Heart right ventricle (tissue), 16 donors: ENCODE measurements around the gene EYS. TPM values are rescaled to one million over a fixed set of nuclear protein-coding genes. Genes with fewer than 3 reads are reported as not detected.
"Not testable (repeated sequence)": the region's sequence is repeated elsewhere in the genome, so short reads cannot be mapped to it uniquely, and the experiment has no call there.

Experiments used
- ATAC-seq, 8 donors: fragments of 200-7000 bp; cut with Tn5 transposase; one replicate each; pipeline ENCODE4 v1.9.1; 2020; ENCODE audit warnings: mild to moderate bottlenecking in 8 of 8, moderate library complexity in 8 of 8, moderate number of reproducible peaks in 1 of 8
- DNase-seq, 2 donors: peaks; one replicate each; pipeline ENCODE4 v3.0.0-alpha.2; 2020
- H3K27ac ChIP-seq, 10 donors: fragments of 200-600 bp; sonication (generic) in 2 of 10; one replicate each; pipeline versions ENCODE4 v1.5.0 to v1.8.0; 2020 to 2022; ENCODE audit warnings: mild to moderate bottlenecking in 3 of 10
- H3K27me3 ChIP-seq, 7 donors: fragments of 200-600 bp; one replicate each; pipeline ENCODE4 v1.8.0; 2021 to 2022; ENCODE audit warnings: mild to moderate bottlenecking in 2 of 7
- H3K36me3 ChIP-seq, 9 donors: fragments of 200-600 bp; sonication (generic) in 1 of 9; one replicate each; pipeline versions ENCODE4 v1.5.0 to v1.8.0; 2020 to 2022; ENCODE audit warnings: mild to moderate bottlenecking in 2 of 9
- H3K4me1 ChIP-seq, 9 donors: fragments of 200-600 bp; sonication (generic) in 1 of 9; one replicate each; pipeline versions ENCODE4 v1.5.0 to v1.8.0; 2020 to 2022; ENCODE audit warnings: mild to moderate bottlenecking in 4 of 9
- H3K4me3 ChIP-seq, 10 donors: fragments of 200-600 bp; sonication (generic) in 2 of 10; one replicate each; pipeline versions ENCODE4 v1.5.0 to v1.8.0; 2020 to 2022; ENCODE audit warnings: mild to moderate bottlenecking in 7 of 10, moderate library complexity in 2 of 10
- H3K9me3 ChIP-seq, 11 donors: fragments of 200-600 bp in 10 of 11; sonication (generic) in 2 of 11; one replicate each; pipeline versions ENCODE4 v1.5.0 to v1.8.0; 2013 to 2022; ENCODE audit warnings: mild to moderate bottlenecking in 2 of 11, control low read depth in 1 of 11, moderate library complexity in 1 of 11
- WGBS, 2 donors: extraction: QIAGEN DNeasy Blood & Tissue Kit; methylation state at CpG; one replicate each; pipeline ENCODE4 v1.1.7; 2013; ENCODE audit warnings: inconsistent platforms in 1 of 2; 5-methylcytosine and 5-hydroxymethylcytosine counted together
- intact Hi-C, 10 donors: fragments of 100-400 bp; cut with DNase I; formaldehyde crosslinking; loops; one replicate each; pipeline versions ENCODE4 v1.11.1 to v1.14.2; 2022
- polyA plus RNA-seq, 2 donors: library from polyadenylated mRNA; stranded (reverse); fragments of 200-250 nt; gene quantifications; one replicate each; pipeline ENCODE4 v1.2.3, GENCODE V29; 2013
- total RNA-seq, 10 donors: library from RNA; stranded (reverse); fragmentation: NEBNext Ultra II Directional in 3 of 10; extraction: Animal tissue kit (Norgen Biotek cat#: 25700) in 3 of 10; gene quantifications; one replicate each; pipeline versions ENCODE4 v1.2.1 to v1.2.4, GENCODE V29; 2021 to 2023
- TF ChIP-seq, protein P1 (sequence below), 9 donors: fragments of 200-600 bp; sonication (generic) in 2 of 9; IDR thresholded peaks; one replicate each; pipeline versions ENCODE4 v1.5.0 to v1.8.0; 2021 to 2022; ENCODE audit warnings: antibody characterized with exemption in 9 of 9, mild to moderate bottlenecking in 5 of 9, moderate library complexity in 1 of 9
- donor health status: Arrhythmogenic right ventricular cardiomyopathy.
- donor health status: ischemic (EF 13 %, LVEDD 7.1; RV severe dilation, severe dysfunction).
- donor health status: healthy with polysubstance abuse.
- donor health status: DM: no; HTN: yes; CAD: no.
- donor health status: DM: no; HTN: no; CAD: no.
- donor health status: ischemic (EF 25% LVEDD 6.9; RV normal size, moderate dysfunction).
- donor health status: ischemic (EF 25% LVEDD 5.7; RV mildly dilated, moderate dysfunction).
- donor health status: healthy.
- donor health status: DM: yes; HTN: yes; CAD: no.
- donor health status: Ischemic cardiomyopathy.
- donor health status: ischemic (EF 35%, LVEDD 5.7; RV mildly dilated, moderate dysfunction).
- donor health status: nonischemic (EF 11% LVEDD 7.7; RV severe dilation, severe dysfunction).
- donor health status: DM: yes; HTN: yes; CAD: no.
- donor health status: PGD.
- donor health status: ischemic (EF 29% LVEDD 5.4; RV normal size, mild dysfunction).
- donor health status: nonischemic (EF 23%, LVEDD 6.1; RV moderate dilation, normal function).

EYS gene
- total and polyA plus RNA-seq, 12 donors: 0.02 to 0.40 (median 0.18) TPM; not detected in 8

DNA sequence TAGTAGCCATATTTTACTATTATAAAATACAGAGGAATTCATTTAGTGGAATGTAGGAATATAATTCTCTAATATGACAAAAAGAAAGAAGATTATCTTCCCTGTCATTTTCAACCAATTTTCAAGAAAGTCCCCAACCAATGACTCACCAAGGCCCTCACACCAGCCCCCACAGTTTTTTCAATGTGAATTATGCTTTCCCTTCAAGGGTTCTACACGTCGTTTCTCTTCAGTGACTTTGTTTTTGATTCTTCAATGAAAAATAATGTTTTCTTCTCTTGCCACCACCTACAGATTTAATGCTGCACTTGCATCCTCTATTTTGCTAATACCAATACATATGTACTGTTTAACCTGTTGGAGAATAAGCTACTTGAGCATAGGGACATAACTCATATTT, 1230.1 kb downstream of the EYS start:
- H3K36me3 ChIP-seq: no peaks in the 10 kb centered on the region
- no peak overlapping the region for H3K4me3 ChIP-seq
- TF ChIP-seq, protein P1, sequence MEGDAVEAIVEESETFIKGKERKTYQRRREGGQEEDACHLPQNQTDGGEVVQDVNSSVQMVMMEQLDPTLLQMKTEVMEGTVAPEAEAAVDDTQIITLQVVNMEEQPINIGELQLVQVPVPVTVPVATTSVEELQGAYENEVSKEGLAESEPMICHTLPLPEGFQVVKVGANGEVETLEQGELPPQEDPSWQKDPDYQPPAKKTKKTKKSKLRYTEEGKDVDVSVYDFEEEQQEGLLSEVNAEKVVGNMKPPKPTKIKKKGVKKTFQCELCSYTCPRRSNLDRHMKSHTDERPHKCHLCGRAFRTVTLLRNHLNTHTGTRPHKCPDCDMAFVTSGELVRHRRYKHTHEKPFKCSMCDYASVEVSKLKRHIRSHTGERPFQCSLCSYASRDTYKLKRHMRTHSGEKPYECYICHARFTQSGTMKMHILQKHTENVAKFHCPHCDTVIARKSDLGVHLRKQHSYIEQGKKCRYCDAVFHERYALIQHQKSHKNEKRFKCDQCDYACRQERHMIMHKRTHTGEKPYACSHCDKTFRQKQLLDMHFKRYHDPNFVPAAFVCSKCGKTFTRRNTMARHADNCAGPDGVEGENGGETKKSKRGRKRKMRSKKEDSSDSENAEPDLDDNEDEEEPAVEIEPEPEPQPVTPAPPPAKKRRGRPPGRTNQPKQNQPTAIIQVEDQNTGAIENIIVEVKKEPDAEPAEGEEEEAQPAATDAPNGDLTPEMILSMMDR (IDR thresholded peaks at IDR 0.05): no peak
- ATAC-seq (no peak), DNase-seq (no peak)
- intact Hi-C loops: no loop called here
- no peaks in the 10 kb centered on the region for H3K4me1 ChIP-seq
- no peaks in the 10 kb centered on the region for H3K27me3 ChIP-seq
- H3K9me3 ChIP-seq: no peaks in the 10 kb centered on the region
- H3K27ac ChIP-seq: no peak overlapping the region
- WGBS, 2 donors: 56 to 80% methylated on average over 2 of the region's 2 CpGs

DNA sequence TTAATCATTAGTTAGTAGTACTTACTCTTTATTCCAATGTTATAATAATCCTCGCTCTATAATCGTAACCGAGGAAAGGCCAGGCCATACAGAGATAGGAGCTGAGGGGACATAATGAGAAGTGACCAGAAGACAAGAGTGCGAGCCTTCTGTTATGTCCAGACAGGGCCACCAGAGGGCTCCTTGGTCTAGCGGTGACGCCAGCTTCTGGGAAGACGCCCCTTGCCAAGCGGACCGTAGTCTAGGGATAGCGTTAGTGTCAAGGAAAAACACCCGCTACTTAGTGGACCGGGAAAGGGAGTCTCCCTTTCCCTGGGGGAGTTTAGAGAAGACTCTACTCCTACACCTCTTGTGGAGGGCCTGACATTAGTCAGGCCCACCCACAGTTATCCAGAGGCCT, 1237.6 kb downstream of the EYS start:
- H3K4me3 ChIP-seq, ATAC-seq, intact Hi-C loops, H3K4me1 ChIP-seq, H3K36me3 ChIP-seq, H3K27ac ChIP-seq, H3K27me3 ChIP-seq, DNase-seq: not testable (repeated sequence)
- H3K9me3 ChIP-seq: peaks cover 0 to 42% (median 7%) of the 10 kb centered on the region in 11 donors
- 71 to 78% methylated on average over 12 of the region's 12 CpGs for WGBS, 2 donors

DNA sequence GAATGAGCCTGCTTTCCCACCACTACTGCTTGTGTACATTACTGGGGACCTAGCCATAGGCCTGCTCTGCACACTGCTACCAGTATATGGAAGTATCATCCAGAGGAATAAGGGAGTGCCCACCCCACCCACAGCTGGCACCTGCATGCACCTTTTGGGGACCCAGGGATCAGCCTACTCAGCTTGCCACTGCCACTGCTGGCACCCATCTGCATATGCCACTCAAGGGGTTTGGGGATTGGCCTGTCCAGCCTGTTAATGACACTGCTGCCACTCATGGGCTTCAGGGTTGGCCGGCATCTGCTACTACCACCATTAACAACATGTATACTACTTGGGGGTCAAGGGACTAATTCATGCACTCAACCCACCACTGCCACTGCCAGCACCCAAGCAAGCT, 1239.4 kb downstream of the EYS start:
- TF ChIP-seq, protein P1 (IDR thresholded peaks at IDR 0.05): no peak
- Histone ChIP-seq H3K36me3 (no peaks in the 10 kb centered on the region), H3K4me1 (no peaks in the 10 kb centered on the region), H3K27me3 (no peaks in the 10 kb centered on the region), H3K9me3 (peaks cover 0 to 42% (median 7%) of the 10 kb centered on the region in 11 donors), H3K4me3 (no peak overlapping the region), H3K27ac (no peak overlapping the region)
- ATAC-seq (no peak), DNase-seq (no peak)
- intact Hi-C loops: no loop called here
- WGBS, 2 donors: 97 to 100% methylated on average over 1 of the region's 1 CpG

DNA sequence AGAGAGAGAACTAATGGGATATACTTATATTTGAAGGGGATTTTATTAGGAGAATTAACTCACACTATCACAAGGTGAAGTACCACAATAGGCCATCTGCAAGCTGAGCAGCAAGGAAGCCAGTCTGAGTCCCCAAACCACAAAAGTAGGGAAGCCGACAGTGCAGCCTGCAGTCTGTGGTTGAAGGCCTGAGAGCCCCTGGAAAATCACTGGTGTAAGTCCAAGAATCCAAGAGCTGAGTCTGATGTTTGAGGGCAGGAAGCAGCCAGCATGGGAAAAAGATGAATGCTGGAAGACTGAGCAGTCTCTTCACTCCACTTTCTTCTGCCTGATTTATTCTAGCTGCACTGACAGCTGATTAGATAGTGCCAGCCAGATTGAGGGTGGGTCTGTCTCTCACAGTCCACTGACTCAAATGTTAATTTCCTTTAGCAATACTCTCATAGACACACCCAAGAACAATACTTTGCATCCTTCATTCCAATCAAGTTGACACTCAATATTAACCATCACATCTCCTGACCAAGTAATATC, 1247.5 kb downstream of the EYS start:
- H3K4me1 ChIP-seq: no peaks in the 10 kb centered on the region
- H3K4me3 ChIP-seq: no peak overlapping the region
- H3K36me3 ChIP-seq: no peaks in the 10 kb centered on the region
- no peaks in the 10 kb centered on the region for H3K27me3 ChIP-seq
- WGBS, 2 donors: 44 to 57% methylated on average over 1 of the region's 1 CpG
- ATAC-seq (no peak), DNase-seq (no peak)
- TF ChIP-seq, protein P1 (IDR thresholded peaks at IDR 0.05): no peak
- H3K9me3 ChIP-seq: no peaks in the 10 kb centered on the region
- H3K27ac ChIP-seq: no peak overlapping the region
- intact Hi-C loops: no loop called here

DNA sequence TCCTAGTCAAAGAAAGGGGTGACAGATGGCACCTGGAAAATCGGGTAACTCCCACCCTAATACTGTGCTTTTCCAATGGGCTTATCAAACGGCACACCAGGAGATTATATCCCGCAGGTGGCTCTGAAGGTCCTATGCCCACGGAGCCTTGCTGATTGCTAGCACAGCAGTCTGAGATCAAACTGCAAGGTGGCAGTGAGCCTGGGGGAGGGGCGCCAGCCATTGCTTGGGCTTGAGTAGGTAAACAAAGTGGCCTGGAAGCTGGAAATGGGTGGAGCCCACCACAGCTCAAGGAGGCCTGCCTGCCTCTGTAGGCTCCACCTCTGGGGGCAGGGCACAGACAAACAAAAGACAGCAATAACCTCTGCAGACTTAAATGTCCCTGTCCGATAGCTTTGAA, 1258.9 kb downstream of the EYS start:
- intact Hi-C loops, DNase-seq, H3K27me3 ChIP-seq, H3K9me3 ChIP-seq, H3K4me1 ChIP-seq, H3K4me3 ChIP-seq, ATAC-seq, H3K36me3 ChIP-seq, H3K27ac ChIP-seq: not testable (repeated sequence)
- 89 to 96% methylated on average over 6 of the region's 6 CpGs for WGBS, 2 donors
